Epithelial cell of esophagus (primary cell): Measurements from ENCODE around the gene MOBP.
"Not testable (repeated sequence)": the region's sequence is repeated elsewhere in the genome, so short reads cannot be mapped to it uniquely, and the experiment has no call there.

ENCODE experiments used
- DNase-seq: peaks from one replicate; pipeline ENCODE4 v3.0.0; 2010; ENCODE audit warnings: low read depth
- H3K4me3 ChIP-seq: 2 replicates; pipeline ENCODE4 v1.5.1; 2011; ENCODE audit warnings: mild to moderate bottlenecking, low read length, control low read depth
- TF ChIP-seq, protein P1 (sequence below): IDR thresholded peaks from 2 replicates; pipeline ENCODE4 v1.5.1; 2011; ENCODE audit warnings: low read depth, mild to moderate bottlenecking, low read length, control low read depth, inconsistent platforms; ENCODE audit not compliant: insufficient read depth; ENCODE audit errors: missing control alignments

The MOBP gene

DNA sequence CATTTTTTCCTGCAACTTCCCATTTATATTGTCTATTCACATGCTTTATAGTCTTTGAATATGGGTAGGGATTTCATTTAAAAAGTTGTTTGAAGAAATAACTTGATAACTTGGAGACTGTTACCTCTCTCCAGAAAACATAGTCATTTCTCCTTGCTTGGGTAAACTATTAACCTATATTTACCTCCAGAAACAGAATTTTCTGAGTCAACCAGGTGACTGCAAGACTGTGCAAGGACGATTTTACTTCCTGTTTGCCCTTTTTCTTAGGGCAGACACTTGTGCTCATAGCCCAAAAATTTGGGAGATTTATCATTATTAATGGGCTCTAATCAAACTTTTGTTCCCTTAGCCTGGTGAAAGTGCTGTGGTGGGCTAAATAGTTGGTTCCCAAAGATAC lies 14.3 kb upstream of the MOBP start:
- H3K4me3 ChIP-seq: no peak overlapping the region
- TF ChIP-seq, protein P1, sequence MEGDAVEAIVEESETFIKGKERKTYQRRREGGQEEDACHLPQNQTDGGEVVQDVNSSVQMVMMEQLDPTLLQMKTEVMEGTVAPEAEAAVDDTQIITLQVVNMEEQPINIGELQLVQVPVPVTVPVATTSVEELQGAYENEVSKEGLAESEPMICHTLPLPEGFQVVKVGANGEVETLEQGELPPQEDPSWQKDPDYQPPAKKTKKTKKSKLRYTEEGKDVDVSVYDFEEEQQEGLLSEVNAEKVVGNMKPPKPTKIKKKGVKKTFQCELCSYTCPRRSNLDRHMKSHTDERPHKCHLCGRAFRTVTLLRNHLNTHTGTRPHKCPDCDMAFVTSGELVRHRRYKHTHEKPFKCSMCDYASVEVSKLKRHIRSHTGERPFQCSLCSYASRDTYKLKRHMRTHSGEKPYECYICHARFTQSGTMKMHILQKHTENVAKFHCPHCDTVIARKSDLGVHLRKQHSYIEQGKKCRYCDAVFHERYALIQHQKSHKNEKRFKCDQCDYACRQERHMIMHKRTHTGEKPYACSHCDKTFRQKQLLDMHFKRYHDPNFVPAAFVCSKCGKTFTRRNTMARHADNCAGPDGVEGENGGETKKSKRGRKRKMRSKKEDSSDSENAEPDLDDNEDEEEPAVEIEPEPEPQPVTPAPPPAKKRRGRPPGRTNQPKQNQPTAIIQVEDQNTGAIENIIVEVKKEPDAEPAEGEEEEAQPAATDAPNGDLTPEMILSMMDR: no peak
- DNase-seq: no peak

DNA sequence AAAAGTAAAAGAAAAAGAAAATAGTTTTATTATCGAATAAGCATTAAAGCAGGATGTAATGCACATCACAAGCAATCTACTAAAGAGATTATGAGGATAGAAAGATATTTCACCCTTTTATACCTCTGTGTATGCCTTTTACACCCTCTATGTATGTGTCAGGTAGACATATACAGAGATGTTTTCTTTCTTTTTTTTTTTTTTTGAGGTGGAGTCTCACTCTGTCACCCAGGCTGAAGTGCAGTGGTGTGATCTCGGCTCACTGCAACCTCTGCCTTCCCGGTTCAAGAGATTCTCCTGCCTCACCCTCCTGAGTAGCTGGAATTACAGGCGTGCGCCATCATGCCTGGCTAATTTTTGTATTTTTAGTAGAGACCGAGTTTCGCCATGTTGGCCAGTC lies 13.6 kb upstream of the MOBP start:
- H3K4me3 ChIP-seq, DNase-seq: not testable (repeated sequence)

DNA sequence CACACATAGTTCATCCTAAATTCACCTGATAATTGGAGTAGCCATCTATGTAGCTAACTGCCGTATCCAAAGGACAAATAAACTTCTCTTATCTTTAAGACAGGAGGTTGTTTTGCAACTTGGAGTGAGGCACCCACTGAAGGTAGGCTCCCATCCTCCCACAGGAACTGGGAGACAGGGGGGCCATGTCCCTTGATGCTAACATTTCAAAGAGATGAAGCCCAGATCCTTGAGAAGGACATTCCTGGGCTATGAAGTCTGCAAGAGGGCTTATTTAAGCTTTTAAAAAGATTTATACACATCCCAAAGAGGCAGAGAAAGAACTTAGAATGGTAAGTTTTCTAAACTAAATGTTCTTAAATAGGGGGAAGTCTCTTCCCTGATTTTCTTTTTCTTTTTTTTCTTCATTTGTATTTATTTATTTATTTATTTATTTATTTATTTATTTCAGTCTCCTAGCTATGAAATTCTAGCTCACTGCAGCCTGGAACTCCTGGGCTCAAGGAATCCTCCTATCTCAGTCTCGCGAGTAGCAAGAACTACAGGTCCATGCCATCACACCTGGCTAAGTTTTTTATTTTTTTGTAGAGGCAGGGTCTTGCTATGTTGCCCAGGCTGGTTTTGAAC lies 12.8 kb upstream of the MOBP start:
- DNase-seq: no peak
- TF ChIP-seq, protein P1: no peak
- no peak overlapping the region for H3K4me3 ChIP-seq

- no peak for DNase-seq
- TF ChIP-seq, protein P1: no peak
- no peak overlapping the region for H3K4me3 ChIP-seq
Observed at GRCh38 chr3:39456159-39456558, 11.3 kb upstream of the MOBP start.

- H3K4me3 ChIP-seq: no peak overlapping the region
- TF ChIP-seq, protein P1: no peak
- no peak for DNase-seq
Observed at GRCh38 chr3:39457361-39457760, 10.1 kb upstream of the MOBP start.

DNA sequence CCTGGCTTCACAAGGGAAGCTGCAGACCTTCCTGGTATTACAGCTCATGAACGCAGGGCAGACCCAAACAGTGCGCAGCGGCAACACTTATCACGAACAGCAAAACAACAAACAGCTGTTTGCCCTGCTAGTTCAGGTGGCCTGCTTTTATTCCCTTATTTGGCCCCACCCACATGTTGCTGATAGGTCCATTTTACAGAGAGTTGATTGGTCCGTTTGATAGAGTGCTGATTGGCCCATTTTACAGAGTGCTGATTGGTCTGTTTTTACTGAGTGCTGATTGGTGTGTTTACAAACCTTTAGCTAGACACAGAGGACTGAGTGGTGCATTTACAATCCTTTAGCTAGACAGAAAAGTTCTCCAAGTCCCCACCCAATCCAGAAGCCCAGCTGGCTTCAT lies 8.9 kb upstream of the MOBP start:
- DNase-seq, H3K4me3 ChIP-seq: not testable (repeated sequence)

DNA sequence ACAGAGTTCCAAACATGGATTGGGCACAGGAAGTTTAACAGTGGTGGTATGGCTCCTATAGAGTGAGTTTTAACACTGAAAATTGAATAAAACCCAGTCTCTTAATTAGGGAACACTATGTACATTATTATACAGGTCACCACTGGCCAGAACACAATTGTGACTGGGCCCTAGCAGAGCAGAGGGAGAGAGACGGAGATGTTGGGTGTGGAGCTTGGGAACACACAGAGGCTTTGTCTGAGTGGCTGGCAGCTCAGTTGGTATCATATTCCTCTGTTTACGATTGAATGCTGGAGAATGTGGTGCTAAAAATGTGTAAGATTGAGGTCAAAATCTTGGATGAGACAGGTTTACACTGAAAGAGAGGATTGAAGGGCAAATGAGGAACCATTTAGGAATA lies 6.8 kb upstream of the MOBP start:
- no peak for DNase-seq
- TF ChIP-seq, protein P1: no peak
- H3K4me3 ChIP-seq: no peak overlapping the region

- DNase-seq: no peak
- TF ChIP-seq, protein P1: no peak
Observed at GRCh38 chr3:39463269-39463668, 4.2 kb upstream of the MOBP start.

More at GRCh38 chr3:39463269-39463668, 4.2 kb upstream of the MOBP start:
- H3K4me3 ChIP-seq: no peak overlapping the region
